Bladder microvascular endothelial cell (primary cell): ENCODE measurements around the gene PECR. TPM values are rescaled to one million over a fixed set of nuclear protein-coding genes. Genes with fewer than 3 reads are reported as not detected.

Source experiments
- total RNA-seq: library from RNA; depleted of rRNA; stranded (reverse); fragments of >200 nt; gene quantifications from 2 replicates; pipeline ENCODE4 v1.2.3, GENCODE V29; 2014

PECR gene
- 6.5 and 19.9 TPM in 2 replicates for total RNA-seq

DNA sequence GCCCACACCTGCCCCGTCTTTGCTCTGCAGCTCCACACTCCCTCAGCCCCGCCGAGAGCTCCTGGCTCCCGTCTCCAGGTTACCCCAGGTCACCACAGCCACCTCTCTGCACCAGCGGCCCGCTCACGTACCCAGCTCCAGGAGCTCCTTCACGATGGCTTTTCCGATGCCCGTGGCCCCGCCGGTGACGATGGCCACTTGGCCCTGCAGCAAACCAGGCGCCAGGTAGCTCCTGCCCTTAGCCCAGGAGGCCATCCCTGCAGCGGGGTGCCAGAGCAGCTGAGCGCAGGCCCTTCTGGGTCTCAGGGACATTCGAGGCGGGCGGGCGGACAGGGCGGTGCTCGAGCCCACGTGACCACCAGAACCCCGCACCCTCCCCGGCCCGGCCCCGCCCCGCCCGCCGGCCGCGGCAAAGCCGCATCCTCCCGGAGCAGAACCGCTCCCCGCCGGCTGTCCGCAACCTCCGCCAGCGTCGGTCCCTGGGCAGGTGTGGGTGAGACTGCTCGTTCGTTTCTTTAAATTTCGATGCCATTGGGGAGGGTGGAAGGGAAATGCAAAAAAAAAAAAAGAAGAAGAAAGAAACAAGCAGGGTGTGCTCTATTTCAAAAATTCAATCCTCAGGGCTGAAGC lies at the start of gene PECR, which contains the start of gene TMEM169:
Gene PECR (minus strand): TSS at position 323 of the 630 bp plus-strand sequence. CDS start 68 bp downstream, at position 255.
Gene TMEM169 (plus strand): TSS at position 433 of the 630 bp plus-strand sequence. CDS start 14,045 bp downstream, outside the sequence.

DNA sequence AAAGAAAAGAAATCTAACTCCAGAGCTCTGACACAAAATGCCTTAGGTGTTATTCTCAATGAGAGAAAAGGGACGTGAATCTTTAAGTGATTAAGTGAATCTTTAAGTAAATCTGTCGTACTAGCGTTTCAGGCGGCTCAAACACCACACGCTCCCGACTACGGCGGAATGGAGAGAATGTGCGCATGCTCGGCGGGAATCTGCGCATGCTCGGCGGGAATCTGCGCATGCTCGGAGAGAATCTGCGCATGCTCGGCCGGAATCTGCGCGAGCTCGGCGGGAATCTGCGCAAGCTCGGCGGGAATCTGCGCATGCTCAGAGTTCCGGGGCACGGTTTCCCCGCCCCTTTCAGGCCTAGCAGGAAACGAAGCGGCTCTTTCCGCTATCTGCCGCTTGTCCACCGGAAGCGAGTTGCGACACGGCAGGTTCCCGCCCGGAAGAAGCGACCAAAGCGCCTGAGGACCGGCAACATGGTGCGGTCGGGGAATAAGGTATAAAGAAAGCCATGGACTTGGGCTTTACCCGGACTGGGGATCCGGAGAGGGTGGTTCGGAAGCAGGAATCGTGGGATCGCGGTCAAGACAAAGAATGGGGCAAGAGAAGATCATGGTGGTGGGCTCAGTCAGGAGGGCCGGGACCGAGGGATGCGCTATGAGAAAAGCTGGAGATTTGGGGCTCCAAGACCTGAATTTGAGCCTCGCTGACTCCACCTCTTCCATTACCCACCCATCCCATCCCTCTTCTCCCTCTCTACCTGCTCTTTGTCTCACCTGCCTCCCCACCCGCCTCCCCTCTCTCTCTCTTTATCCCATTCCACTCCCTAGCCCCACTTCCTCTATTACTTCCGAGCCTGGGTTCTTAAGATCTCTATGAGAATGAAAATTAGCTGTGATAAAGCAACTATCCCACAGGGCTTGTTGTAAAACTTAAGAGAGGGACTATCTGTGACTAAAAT lies 27.6 kb upstream of the PECR start, which contains the start of gene XRCC5:
Gene XRCC5 (plus strand): TSS at position 382 of the 955 bp plus-strand sequence. CDS start 89 bp downstream, at position 471.

DNA sequence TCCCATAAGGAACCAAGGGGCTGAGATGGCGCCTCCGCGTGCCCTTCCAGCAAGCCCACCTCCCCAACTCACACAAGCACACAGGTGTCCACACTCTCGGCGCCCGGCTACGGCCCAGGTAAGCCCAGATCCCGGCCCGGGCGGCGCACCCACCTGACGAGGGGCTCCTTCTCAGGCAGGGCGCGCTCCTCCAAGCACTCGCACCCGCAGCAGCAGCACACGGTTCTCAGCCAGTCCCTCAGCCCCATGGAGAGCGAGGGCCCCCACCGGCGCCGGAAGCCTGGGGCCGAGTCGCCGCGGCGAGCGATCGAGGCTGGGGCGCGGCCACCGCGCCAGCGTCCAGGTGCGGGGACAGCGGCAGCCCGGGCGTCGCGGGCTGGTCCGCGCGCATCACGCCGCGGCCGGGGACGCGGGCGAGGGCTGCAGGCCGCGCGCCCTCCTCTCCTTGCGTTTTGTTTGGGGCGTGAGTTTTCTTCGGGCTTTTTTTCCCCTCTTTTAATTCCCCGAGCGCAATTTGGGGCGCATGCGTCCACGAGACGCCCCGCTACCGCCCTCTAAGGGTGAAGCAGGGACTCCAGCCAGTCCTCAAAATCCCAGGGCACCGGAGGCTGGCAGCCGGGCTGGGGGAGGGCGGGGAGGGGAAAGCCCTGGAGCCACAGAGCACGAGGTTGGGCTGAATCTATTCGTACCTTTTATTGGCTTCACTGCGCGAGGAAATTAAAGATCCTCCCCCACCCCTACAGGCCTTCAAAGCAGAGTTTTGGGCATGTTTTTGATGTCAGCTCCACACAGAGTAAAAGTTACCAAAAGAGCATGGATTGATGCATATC lies 68.3 kb downstream of the PECR start, which contains the start of gene MREG:
Gene MREG (minus strand): TSS at position 472 of the 830 bp plus-strand sequence. CDS start 224 bp downstream, at position 248.

Other genes with a start within 250 kb of the PECR start
- gene MREG, start 68.3 kb downstream of the PECR start, total RNA-seq = 1.9 and 3.0 TPM in 2 replicates
- under 0.01 and 0.50 TPM in 2 replicates for gene TMEM169, start 110 bp upstream of the PECR start, total RNA-seq
- gene XRCC5, start 27.5 kb upstream of the PECR start, total RNA-seq = 170 and 284 TPM in 2 replicates